ENCODE measurements around the gene MYOG. TPM values are rescaled to one million over a fixed set of nuclear protein-coding genes. Genes with fewer than 3 reads are reported as not detected.

MYOG gene
- total RNA-seq, 4 donors from 2014 or later, result not detected

DNA sequence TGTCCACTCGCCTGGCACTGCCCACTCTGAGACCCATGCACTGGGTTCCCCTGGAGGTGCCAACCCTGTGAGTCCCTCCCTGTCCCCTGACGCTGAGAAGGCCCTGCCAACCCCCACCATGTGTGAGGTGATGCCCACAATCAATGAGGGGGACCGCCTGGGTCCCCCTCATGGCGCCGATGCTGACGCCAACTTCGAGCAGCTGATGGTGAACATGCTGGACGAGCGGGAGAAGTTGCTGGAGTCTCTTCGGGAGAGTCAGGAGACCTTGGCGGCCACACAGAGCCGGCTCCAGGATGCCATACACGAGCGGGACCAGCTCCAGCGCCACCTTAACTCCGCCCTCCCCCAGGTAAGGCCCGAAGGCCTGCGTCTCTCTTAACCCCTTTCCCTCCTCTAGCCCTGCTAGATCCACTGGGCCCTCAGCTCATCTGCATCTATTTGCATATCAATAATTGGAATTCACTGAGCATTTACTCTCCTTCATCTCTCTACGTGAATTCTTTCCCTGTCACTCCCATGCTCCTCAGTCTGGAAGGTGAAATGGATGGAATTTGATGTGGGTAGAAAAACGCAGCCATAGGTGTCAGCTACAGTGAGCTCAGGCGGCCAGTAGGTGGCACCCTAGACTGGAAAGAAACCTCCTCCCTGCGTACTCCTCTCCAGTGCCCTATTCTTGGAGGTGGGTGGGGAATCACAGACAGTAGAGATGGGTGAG is 46.8 kb downstream of the MYOG start:
- no peaks in the 10 kb centered on the region for H3K36me3 ChIP-seq
- no peaks in the 10 kb centered on the region for H3K9me3 ChIP-seq
- no peak for TF ChIP-seq POLR2A (IDR thresholded peaks at IDR 0.05; ENCODE audit: low read depth)
- peak; percentile 88 to 95 (median 94) for TF ChIP-seq CTCF (IDR thresholded peaks at IDR 0.05)
- TF ChIP-seq POLR2AphosphoS5 (IDR thresholded peaks at IDR 0.05), result no peak
- TF ChIP-seq EP300 (IDR thresholded peaks at IDR 0.05), result no peak
- H3K27ac ChIP-seq (replicated peaks in 1 of 4), result peak overlapping the region; percentile 12 to 76 (median 68)
- no peak overlapping the region for H3K4me3 ChIP-seq
- intact Hi-C loops (cut with DNase I), result loop anchor here (1.0 to 5.0 kb wide), 3 partner anchors 88 to 178 kb away; partner anchors contain the start of gene ADORA1
- 62% methylated on average over 21 of the region's 22 CpGs for WGBS
- peaks cover 21 to 47% (median 27%) of the 10 kb centered on the region in 4 donors for H3K4me1 ChIP-seq
- no peaks in the 10 kb centered on the region for H3K27me3 ChIP-seq
- no peak for DNase-seq (ENCODE audit: extremely low spot score)

DNA sequence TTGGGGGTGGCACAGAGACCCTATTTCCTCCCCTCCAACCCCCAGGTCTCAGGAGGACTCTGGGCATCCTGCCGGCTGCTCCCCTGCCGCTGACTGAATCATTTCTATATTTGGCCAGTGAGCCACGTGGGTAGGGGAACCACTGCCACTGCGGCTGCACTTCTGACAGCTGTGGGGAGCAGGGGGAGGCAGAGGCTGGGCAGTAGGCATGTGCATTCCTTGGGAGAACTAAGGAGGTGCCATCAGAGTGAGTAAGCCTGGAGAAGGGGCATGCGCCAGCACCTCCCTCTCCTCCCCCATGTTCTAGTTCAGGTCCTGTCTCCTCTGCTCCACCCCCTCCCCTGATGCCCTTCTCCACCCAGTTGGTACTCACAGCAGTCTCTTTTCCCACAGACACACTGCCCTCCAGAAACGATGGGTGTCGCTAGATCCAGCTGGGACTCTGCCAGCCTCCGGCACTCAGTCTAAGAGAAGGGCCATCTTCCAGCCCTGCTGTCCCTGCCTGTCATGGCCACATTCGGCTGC is 47.5 kb downstream of the MYOG start:
- intact Hi-C loops (cut with DNase I), result loop anchor here (5.0 kb wide), 1 partner anchor 89 kb away; the partner anchor contains the start of gene ADORA1
- Histone ChIP-seq H3K4me1 (peaks cover 21 to 47% (median 27%) of the 10 kb centered on the region in 4 donors), H3K27me3 (no peaks in the 10 kb centered on the region), H3K27ac (replicated peaks in 1 of 4) (peak overlapping the region; percentile 47 to 76 (median 68)), H3K4me3 (no peak overlapping the region), H3K9me3 (no peaks in the 10 kb centered on the region), H3K36me3 (no peaks in the 10 kb centered on the region)
- no peak for TF ChIP-seq CTCF (IDR thresholded peaks at IDR 0.05)
- TF ChIP-seq POLR2AphosphoS5 (IDR thresholded peaks at IDR 0.05), result peak; percentile 49 to 64
- WGBS, result 33% methylated on average over 8 of the region's 9 CpGs
- DNase-seq (ENCODE audit: extremely low spot score), result no peak

- Histone ChIP-seq H3K4me3 (no peak overlapping the region), H3K36me3 (no peaks in the 10 kb centered on the region), H3K4me1 (peaks cover 21 to 47% (median 27%) of the 10 kb centered on the region in 4 donors), H3K27ac (replicated peaks in 1 of 4) (peak overlapping the region; percentile 47 to 76 (median 68)), H3K27me3 (no peaks in the 10 kb centered on the region), H3K9me3 (no peaks in the 10 kb centered on the region)
- WGBS, result 76% methylated on average over 10 of the region's 10 CpGs
- no peak for DNase-seq (ENCODE audit: extremely low spot score)
- TF ChIP-seq POLR2A (IDR thresholded peaks at IDR 0.05; ENCODE audit: low read depth) (no peak), CTCF (IDR thresholded peaks at IDR 0.05) (no peak)
- intact Hi-C loops (cut with DNase I), result loop anchor here (5.0 kb wide), 1 partner anchor 90 kb away; the partner anchor contains the start of gene ADORA1
These were observed 48.2 kb downstream of the MYOG start for GRCh38 chr1:203037509-203038190.

- no peaks in the 10 kb centered on the region for H3K27me3 ChIP-seq
- WGBS, result 69% methylated on average over 2 of the region's 2 CpGs
- intact Hi-C loops (cut with DNase I), result loop anchor here (5.0 kb wide), 1 partner anchor 91 kb away; the partner anchor contains the start of gene ADORA1
- H3K36me3 ChIP-seq, result no peaks in the 10 kb centered on the region
- H3K9me3 ChIP-seq, result no peaks in the 10 kb centered on the region
- DNase-seq (ENCODE audit: extremely low spot score), result no peak
- H3K4me1 ChIP-seq, result peaks cover 21 to 47% (median 27%) of the 10 kb centered on the region in 4 donors
- no peak overlapping the region for H3K4me3 ChIP-seq
- H3K27ac ChIP-seq (replicated peaks in 1 of 4), result no peak overlapping the region
- TF ChIP-seq EP300 (IDR thresholded peaks at IDR 0.05) (no peak), CTCF (IDR thresholded peaks at IDR 0.05) (no peak), POLR2AphosphoS5 (IDR thresholded peaks at IDR 0.05) (no peak), POLR2A (IDR thresholded peaks at IDR 0.05; ENCODE audit: low read depth) (no peak)
These were observed 49.3 kb downstream of the MYOG start for GRCh38 chr1:203036537-203036936.

All from esophagus muscularis mucosa (tissue), 4 donors.